Measurements from ENCODE around the gene GBP7.

GBP7 gene

DNA sequence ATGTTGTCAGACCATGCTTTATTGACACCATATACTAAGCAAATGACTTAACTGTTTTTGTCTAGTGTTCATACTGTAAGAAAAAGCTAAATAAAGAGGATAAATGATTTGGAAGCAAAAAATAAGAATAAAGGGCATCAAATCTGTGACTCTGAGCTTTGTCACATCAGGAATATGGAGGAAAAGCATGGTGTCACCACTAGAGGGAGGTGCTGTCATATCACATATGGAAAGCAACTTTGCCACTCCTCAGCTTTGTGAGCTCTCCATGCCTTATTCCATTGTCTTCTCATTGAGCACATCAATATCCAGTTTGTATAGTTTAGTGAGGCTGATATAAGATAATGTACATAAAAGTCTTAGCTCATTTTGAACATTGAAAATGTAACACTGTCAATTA is 90.0 kb downstream of the GBP7 start:
- H3K9me3 ChIP-seq (ENCODE audit: control insufficient read depth, low read length) = no peaks in the 10 kb centered on the region
- H3K36me3 ChIP-seq (ENCODE audit: control insufficient read depth, insufficient read depth, low read length) = no peaks in the 10 kb centered on the region
- H3K4me3 ChIP-seq (ENCODE audit: extremely low read depth, insufficient read depth, low read length, poor library complexity, severe bottlenecking) = no peak overlapping the region
- H3K27ac ChIP-seq (ENCODE audit: low read depth, low read length, severe bottlenecking) = no peak overlapping the region
- H3K4me1 ChIP-seq (ENCODE audit: control insufficient read depth, insufficient read depth, low read length, poor library complexity, severe bottlenecking) = no peaks in the 10 kb centered on the region

Measured in mesodermal cell (in vitro differentiated cells).